ENCODE measurements around the gene C17orf107.

C17orf107 gene

GRCh38 chr17:4879601-4880000 lies 19.7 kb upstream of the C17orf107 start:
- no peak for DNase-seq

GRCh38 chr17:4880857-4881256 lies 18.5 kb upstream of the C17orf107 start:
- DNase-seq, result no peak

GRCh38 chr17:4881761-4882555 lies 17.4 kb upstream of the C17orf107 start:
- no peak for DNase-seq

GRCh38 chr17:4884489-4884888 lies 14.8 kb upstream of the C17orf107 start:
- DNase-seq, result no peak

GRCh38 chr17:4886830-4887229 lies 12.5 kb upstream of the C17orf107 start:
- no peak for DNase-seq

GRCh38 chr17:4887581-4887980 lies 11.8 kb upstream of the C17orf107 start:
- no peak for DNase-seq

- no peak for DNase-seq
Observed at GRCh38 chr17:4891411-4892410, 7.6 kb upstream of the C17orf107 start.

GRCh38 chr17:4892499-4893221 lies 6.7 kb upstream of the C17orf107 start:
- DNase-seq, result no peak

- no peak for DNase-seq
Observed at GRCh38 chr17:4893272-4893671, 6.1 kb upstream of the C17orf107 start.

- no peak for DNase-seq
Observed at GRCh38 chr17:4893721-4894560, 5.4 kb upstream of the C17orf107 start.

- DNase-seq, result no peak
Observed at GRCh38 chr17:4895121-4895520, 4.2 kb upstream of the C17orf107 start.

- DNase-seq, result no peak
Observed at GRCh38 chr17:4895657-4896331, 3.5 kb upstream of the C17orf107 start.

GRCh38 chr17:4896332-4897197 lies 2.8 kb upstream of the C17orf107 start:
- DNase-seq, result no peak

GRCh38 chr17:4897198-4897687 lies 2.1 kb upstream of the C17orf107 start:
- DNase-seq, result no peak

GRCh38 chr17:4897785-4898184 lies 1.6 kb upstream of the C17orf107 start:
- DNase-seq, result no peak

GRCh38 chr17:4898351-4898750 lies 985 bp upstream of the C17orf107 start:
- DNase-seq, result no peak

- no peak for DNase-seq
Observed at GRCh38 chr17:4898927-4899326, 409 bp upstream of the C17orf107 start.

- DNase-seq, result no peak
Observed at GRCh38 chr17:4900231-4901107, 1.1 kb downstream of the C17orf107 start.

GRCh38 chr17:4901108-4901647 lies 1.8 kb downstream of the C17orf107 start:
- DNase-seq, result no peak
